Left lung (tissue), 10 donors: ENCODE data around the gene SKP2. TPM values are rescaled to one million over a fixed set of nuclear protein-coding genes. Genes with fewer than 3 reads are reported as not detected.

Source experiments
- ATAC-seq: fragments of 200-7000 bp; cut with Tn5 transposase; one replicate; pipeline ENCODE4 v1.9.1; 2020; ENCODE audit warnings: moderate library complexity
- DNase-seq, 4 donors: peaks; one replicate each; pipeline ENCODE4 v3.0.0-alpha.2; 2013 to 2020
- H3K27ac ChIP-seq, 2 donors: fragments of 200-600 bp; sonication (generic) in 1 of 2; one replicate each; pipeline versions ENCODE4 v1.5.0 to v1.8.0; 2020 to 2021
- H3K27me3 ChIP-seq, 2 donors: fragments of 200-600 bp; sonication (generic) in 1 of 2; one replicate each; pipeline versions ENCODE4 v1.5.0 to v1.8.0; 2020 to 2021
- H3K36me3 ChIP-seq, 2 donors: fragments of 200-600 bp; sonication (generic) in 1 of 2; one replicate each; pipeline versions ENCODE4 v1.5.0 to v1.8.0; 2020 to 2021
- H3K4me1 ChIP-seq, 2 donors: fragments of 200-600 bp; one replicate each; pipeline ENCODE4 v1.8.0; 2021
- H3K4me3 ChIP-seq, 2 donors: fragments of 200-600 bp; sonication (generic) in 1 of 2; one replicate each; pipeline versions ENCODE4 v1.5.0 to v1.8.0; 2020 to 2021; ENCODE audit warnings: mild to moderate bottlenecking in 1 of 2
- H3K9me3 ChIP-seq, 2 donors: fragments of 200-600 bp; sonication (generic) in 1 of 2; one replicate each; pipeline versions ENCODE4 v1.5.0 to v1.8.0; 2020 to 2021
- intact Hi-C, 2 donors: fragments of 100-400 bp; cut with DNase I; formaldehyde crosslinking; loops; one replicate each; pipeline versions ENCODE4 v1.11.2 to v1.14.2; 2022
- polyA plus RNA-seq, 6 donors: library from polyadenylated mRNA; unstranded; fragments of 120-200 nt; gene quantifications; one replicate each; pipeline ENCODE4 v1.2.1, GENCODE V29; 2013; ENCODE audit not compliant: insufficient read length in 6 of 6
- total RNA-seq, 2 donors: library from RNA; stranded (reverse); fragmentation: NEBNext Ultra II Directional; extraction: Animal tissue kit (Norgen Biotek cat#: 25700); gene quantifications; one replicate each; pipeline ENCODE4 v1.2.1, GENCODE V29; 2021
- TF ChIP-seq, protein P1 (sequence below), 2 donors: fragments of 200-600 bp; sonication (generic) in 1 of 2; IDR thresholded peaks; one replicate each; pipeline versions ENCODE4 v1.5.0 to v1.8.0; 2021; ENCODE audit warnings: antibody characterized with exemption in 2 of 2
- donor health status: DM: no; HTN: yes; CAD: no.
- donor health status: DM: no; HTN: no; CAD: no.

The SKP2 gene
- total and polyA plus RNA-seq, 8 donors, result 18.4 to 56.4 (median 48.7) TPM

DNA sequence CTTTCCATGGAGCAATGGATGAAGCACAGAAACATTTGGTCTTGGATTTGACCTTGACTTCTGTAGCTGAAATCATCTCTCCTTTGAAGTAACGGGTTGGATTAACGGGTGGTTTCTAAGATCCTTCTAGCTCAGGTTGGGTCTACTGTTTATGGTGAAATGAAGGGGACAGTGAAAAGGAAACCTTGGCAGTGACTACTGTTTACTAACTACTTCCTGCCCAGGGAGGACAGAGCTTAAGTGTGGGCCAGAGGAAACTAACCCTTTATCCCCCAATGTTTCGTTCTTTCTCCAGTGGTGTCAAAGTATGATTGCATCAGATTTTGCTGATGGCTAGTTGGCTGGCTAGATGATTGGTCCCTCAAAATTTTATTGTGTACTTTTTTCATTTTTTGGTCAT, 22.2 kb downstream of the SKP2 start:
- H3K27ac ChIP-seq, result no peak overlapping the region
- no peak overlapping the region for H3K4me3 ChIP-seq
- TF ChIP-seq, protein P1, sequence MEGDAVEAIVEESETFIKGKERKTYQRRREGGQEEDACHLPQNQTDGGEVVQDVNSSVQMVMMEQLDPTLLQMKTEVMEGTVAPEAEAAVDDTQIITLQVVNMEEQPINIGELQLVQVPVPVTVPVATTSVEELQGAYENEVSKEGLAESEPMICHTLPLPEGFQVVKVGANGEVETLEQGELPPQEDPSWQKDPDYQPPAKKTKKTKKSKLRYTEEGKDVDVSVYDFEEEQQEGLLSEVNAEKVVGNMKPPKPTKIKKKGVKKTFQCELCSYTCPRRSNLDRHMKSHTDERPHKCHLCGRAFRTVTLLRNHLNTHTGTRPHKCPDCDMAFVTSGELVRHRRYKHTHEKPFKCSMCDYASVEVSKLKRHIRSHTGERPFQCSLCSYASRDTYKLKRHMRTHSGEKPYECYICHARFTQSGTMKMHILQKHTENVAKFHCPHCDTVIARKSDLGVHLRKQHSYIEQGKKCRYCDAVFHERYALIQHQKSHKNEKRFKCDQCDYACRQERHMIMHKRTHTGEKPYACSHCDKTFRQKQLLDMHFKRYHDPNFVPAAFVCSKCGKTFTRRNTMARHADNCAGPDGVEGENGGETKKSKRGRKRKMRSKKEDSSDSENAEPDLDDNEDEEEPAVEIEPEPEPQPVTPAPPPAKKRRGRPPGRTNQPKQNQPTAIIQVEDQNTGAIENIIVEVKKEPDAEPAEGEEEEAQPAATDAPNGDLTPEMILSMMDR (IDR thresholded peaks at IDR 0.05), result no peak
- H3K36me3 ChIP-seq, result peaks cover 0 to 77% of the 10 kb centered on the region in 2 donors
- H3K27me3 ChIP-seq, result no peaks in the 10 kb centered on the region
- ATAC-seq (no peak), DNase-seq (peak in 1 of 4 donors; percentile 17)
- intact Hi-C loops, result no loop called here
- no peaks in the 10 kb centered on the region for H3K9me3 ChIP-seq
- no peaks in the 10 kb centered on the region for H3K4me1 ChIP-seq

GRCh38 chr5:36175043-36175442, 23.1 kb downstream of the SKP2 start:
- Histone ChIP-seq H3K4me1 (no peaks in the 10 kb centered on the region), H3K27ac (no peak overlapping the region), H3K27me3 (no peaks in the 10 kb centered on the region), H3K36me3 (peaks cover 0 to 77% of the 10 kb centered on the region in 2 donors), H3K4me3 (no peak overlapping the region), H3K9me3 (no peaks in the 10 kb centered on the region)
- TF ChIP-seq, protein P1 (IDR thresholded peaks at IDR 0.05), result no peak
- DNase-seq (no peak), ATAC-seq (no peak)
- intact Hi-C loops, result no loop called here

- peaks cover 0 to 77% of the 10 kb centered on the region in 2 donors for H3K36me3 ChIP-seq
- intact Hi-C loops, result no loop called here
Measured at GRCh38 chr5:36177154-36177553, 25.2 kb downstream of the SKP2 start.

DNA sequence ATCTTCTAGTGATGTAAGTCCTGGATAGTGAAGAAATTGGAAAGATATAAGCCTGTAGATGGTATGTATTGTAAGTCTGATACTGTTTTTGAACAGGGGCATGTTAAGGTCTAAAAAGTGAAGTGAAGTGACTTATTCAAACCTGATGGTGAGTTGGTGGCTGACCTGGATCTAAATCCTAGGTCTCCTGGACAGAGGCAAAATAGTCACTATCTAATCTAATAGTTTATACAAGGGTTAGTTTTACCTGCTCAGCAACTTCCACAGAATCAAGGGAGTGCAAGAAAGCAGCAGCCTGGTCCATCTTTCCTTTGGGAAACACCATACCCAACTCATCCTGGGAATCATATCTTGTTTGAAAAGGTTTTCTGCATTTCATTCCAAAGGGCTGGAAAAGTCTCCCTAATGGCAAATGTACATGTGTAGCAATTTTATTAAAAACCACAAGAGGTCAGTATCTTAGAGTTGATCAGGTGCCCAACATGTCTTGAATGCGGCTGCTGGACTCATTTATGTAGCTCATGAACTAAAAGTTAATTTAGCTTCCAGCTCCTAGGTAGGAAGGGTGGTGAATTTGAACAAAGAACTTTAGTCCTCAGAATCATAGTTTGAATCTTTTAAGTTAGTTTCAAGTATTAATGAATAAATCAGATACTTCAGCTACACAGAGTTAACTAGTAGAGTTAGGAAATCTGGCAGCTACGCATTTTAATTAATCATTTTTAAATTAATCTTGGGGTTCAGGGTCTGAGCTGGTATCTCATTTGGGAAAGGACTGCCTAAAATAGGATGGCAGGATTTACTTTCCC, 26.0 kb downstream of the SKP2 start:
- Histone ChIP-seq H3K27ac (no peak overlapping the region), H3K27me3 (no peaks in the 10 kb centered on the region), H3K4me1 (no peaks in the 10 kb centered on the region), H3K9me3 (no peaks in the 10 kb centered on the region), H3K36me3 (peaks cover 0 to 77% of the 10 kb centered on the region in 2 donors), H3K4me3 (no peak overlapping the region)
- DNase-seq, result peak in 1 of 4 donors; percentile 36
- TF ChIP-seq, protein P1 (IDR thresholded peaks at IDR 0.05), result peak; percentile 31 to 51
- peak; percentile 80 for ATAC-seq
- intact Hi-C loops, result no loop called here

More at GRCh38 chr5:36177154-36177553, 25.2 kb downstream of the SKP2 start:
- H3K4me3 ChIP-seq, result no peak overlapping the region
- H3K4me1 ChIP-seq, result no peaks in the 10 kb centered on the region
- TF ChIP-seq, protein P1 (IDR thresholded peaks at IDR 0.05), result no peak
- ATAC-seq (no peak), DNase-seq (no peak)
- no peaks in the 10 kb centered on the region for H3K9me3 ChIP-seq
- no peak overlapping the region for H3K27ac ChIP-seq
- no peaks in the 10 kb centered on the region for H3K27me3 ChIP-seq

GRCh38 chr5:36178524-36178890, 26.6 kb downstream of the SKP2 start:
- Histone ChIP-seq H3K36me3 (peaks cover 0 to 72% of the 10 kb centered on the region in 2 donors), H3K27ac (no peak overlapping the region), H3K4me3 (no peak overlapping the region), H3K4me1 (no peaks in the 10 kb centered on the region), H3K27me3 (no peaks in the 10 kb centered on the region), H3K9me3 (no peaks in the 10 kb centered on the region)
- TF ChIP-seq, protein P1 (IDR thresholded peaks at IDR 0.05), result no peak
- ATAC-seq (no peak), DNase-seq (no peak)
- intact Hi-C loops, result no loop called here
